Middle frontal gyrus (tissue), 1 donor: Measurements from ENCODE around the gene IL22.

ENCODE experiments used
- DNase-seq: peaks from one replicate; pipeline ENCODE4 v3.0.0-alpha.2; 2015; ENCODE audit warnings: low spot score; ENCODE audit errors: extremely low spot score

The IL22 gene, protein sequence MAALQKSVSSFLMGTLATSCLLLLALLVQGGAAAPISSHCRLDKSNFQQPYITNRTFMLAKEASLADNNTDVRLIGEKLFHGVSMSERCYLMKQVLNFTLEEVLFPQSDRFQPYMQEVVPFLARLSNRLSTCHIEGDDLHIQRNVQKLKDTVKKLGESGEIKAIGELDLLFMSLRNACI

GRCh38 chr12:68253504-68253903 is at the start of gene IL22:
Gene IL22, minus strand, starts transcription at chr12:68253604. Its CDS starts 156 bp downstream, at chr12:68253448.
- DNase-seq: no peak

GRCh38 chr12:68297929-68298328 is 44.5 kb upstream of the IL22 start:
- no peak for DNase-seq

- no peak for DNase-seq
Observed at GRCh38 chr12:68294251-68294650, 40.8 kb upstream of the IL22 start.

- DNase-seq: no peak
Observed at GRCh38 chr12:68293347-68293746, 39.9 kb upstream of the IL22 start.

DNA sequence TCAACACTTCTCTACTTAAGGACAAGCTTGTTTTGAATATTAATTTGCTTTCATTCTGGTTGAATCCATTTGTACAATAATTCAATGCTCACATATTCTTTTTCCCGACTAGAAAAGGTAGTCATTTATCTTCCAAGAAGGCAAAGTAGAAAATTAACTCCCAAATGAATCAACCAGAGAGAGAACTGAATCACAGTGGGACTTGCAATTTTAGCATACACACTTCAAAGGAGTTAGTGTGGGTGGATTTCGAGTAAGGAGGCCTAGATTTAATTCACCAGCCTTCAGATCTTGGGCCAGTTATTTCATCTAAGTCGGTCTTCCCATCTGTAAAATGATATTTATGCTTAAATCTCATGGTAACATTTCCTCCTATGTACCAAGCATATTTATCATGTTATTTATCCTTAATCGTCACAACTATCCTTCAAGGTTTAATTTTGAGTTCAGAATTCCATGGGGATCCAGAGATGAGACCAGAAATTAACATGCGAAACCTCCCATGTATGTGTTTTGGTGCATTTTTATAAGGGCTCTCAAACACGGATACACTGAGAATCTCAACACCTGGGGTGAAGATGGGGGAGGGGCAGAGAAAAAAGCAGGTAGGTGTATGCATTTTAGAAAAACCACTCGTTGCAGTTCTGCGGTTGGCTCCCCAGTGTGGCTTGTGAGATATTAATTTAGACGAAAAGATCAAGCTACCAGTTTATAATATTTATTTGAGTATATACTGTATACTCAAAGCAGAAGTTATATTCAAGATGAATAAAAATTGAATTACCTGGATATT is 38.9 kb upstream of the IL22 start:
- DNase-seq: no peak

GRCh38 chr12:68291396-68292036 is 38.1 kb upstream of the IL22 start:
- no peak for DNase-seq

GRCh38 chr12:68290126-68290525 is 36.7 kb upstream of the IL22 start:
- no peak for DNase-seq

DNA sequence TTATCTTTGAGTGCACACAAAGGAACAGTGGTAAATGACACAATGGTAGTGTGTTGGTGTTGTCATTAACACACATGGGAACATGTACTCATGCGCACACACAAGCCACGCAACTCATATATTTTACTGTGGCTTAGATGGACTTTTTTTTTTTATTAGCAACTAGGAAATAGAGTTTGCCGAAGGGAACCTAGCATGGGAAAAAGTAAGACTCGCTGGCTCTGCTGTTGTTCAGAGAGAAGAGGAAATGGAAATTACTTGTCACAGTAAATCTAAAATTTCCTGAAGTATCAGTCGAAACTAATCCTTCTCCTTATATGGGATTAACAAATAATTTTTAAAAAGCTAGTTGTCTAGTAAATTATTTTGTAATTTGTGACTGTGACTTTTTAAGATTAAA is 33.7 kb upstream of the IL22 start:
- no peak for DNase-seq

DNA sequence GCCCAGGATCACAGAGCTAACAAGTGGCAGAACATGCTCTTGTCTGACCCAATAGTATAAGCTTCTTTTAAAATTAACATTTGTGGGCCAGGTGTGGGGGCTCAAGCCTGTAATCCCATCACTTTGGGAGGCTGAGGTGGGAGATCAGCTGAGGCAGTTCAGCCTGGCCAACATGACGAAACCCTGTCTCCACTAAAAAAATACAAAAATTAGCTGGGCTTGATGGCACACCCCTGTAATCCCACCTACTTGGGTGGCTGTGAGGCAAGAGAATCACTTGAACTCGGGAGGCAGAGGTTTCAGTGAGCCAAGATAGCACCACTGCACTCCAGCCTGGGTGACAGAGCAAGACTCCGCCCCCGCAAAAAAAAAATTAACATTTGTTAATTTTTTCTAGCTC is 33.0 kb upstream of the IL22 start:
- no peak for DNase-seq

DNA sequence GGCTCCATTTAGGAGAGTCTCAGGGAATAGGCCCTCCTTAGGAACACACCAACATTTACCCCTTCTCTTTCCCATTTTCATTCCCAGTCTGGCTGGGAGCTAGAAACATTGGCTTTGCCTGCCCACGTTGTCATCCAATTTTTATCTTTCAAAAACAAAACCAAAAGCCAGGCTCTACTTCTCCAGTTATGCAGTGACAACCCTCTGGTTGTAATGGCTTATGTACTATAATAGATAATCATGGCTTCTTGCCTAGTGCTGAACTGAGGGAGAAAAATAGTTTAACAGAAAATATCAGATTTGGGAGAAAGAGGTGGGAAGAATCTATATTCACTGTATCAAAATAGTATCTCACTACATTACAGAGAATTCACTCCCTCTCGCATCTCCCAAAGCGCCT is 32.1 kb upstream of the IL22 start:
- DNase-seq: peak; percentile 42

DNA sequence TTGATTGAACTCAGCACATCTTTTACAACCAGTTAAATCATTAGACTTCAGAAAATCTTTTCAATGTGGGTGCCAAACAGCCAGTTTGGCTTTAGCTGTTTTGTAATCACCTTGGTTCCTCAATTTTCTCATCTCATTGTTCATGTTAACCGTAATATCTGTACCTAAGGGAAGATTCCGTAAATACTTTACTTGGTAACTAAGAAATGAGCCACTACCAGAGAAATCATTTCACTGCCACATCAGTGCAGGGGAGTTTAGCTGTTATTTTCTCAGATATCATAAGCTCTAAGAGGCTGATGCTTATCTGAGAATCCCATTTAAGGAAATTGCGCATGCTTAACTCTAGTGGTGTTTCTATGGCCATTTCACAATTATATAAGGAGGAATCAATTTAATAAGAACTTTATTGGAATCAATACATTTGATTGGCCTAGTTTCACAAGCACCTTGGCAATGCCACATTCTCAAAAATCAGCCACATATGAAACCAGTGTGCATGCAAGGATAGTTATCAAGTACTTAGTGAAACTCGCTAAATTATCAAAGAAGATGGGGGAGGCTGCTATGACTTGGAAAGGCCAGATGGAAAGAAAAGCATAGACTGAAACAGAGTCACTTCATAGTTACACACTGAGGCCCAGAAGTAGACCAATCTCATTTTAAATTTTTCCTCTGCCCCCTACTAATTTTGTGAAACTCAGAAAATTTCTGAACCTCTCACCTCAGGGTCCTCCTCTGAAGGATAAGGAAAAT is 28.1 kb upstream of the IL22 start:
- DNase-seq: no peak

DNA sequence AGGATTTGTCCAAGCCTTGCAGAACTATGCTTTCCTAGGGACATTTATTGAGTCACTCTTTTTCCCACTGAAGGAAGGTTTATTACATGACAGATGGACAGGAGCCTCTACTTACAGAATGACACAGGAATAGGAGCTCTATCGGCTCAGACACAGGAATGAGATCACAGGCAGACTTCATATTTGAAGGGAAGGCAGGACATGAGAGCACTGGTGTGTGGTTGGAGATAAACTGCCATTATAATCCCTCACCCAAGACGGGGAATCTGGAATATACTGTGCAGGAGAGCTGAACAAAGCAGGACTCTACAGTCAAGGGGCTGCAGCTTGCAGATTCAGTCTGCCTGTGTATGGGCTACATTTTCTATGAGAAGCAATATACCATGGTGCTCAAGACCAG is 26.8 kb upstream of the IL22 start:
- DNase-seq: no peak

GRCh38 chr12:68279227-68280054 is 26.0 kb upstream of the IL22 start:
- DNase-seq: no peak

DNA sequence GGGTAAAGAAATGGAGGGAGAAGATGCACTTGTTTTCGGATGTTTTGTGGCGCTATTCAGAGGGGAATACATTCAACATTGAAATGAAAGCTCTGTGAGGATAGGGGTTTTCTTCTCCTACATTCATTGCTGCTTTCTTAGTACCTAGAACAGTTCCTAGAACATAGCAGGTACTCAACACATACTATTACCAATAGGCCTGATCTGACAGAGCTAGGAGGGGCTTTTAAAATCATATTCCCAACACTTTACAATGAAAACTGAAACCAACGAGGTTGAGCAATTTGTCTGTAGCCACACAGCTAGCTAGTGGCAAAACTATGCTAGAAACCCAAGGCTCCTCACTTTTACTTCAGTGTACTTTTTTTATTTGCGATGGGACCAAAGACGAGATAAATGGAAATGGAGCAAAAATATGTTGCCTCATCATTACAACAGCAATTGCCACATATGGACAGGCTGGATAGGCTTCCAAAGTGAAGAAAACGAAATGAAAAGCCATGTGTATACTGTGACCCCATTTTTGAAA is 23.1 kb upstream of the IL22 start:
- DNase-seq: no peak

DNA sequence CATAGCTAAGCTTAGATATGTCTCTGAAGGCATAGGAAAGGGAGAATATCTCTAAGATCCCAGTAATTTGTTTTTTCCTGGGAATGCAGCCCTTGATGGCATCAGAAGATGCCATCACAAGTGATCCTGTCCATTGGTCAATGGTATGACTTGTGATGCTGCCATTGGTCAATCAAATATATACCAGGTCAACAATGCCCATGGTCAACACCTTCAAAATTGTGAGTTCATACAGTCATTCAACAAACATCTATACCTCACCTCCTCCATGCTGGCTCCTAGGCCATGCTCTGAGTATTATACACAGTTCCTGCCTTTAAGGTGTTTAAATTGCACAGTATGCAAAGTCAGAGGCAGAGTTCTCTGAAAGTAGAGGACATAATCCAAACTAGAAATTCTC is 19.3 kb upstream of the IL22 start:
- DNase-seq: no peak

GRCh38 chr12:68271346-68271745 is 17.9 kb upstream of the IL22 start:
- no peak for DNase-seq

DNA sequence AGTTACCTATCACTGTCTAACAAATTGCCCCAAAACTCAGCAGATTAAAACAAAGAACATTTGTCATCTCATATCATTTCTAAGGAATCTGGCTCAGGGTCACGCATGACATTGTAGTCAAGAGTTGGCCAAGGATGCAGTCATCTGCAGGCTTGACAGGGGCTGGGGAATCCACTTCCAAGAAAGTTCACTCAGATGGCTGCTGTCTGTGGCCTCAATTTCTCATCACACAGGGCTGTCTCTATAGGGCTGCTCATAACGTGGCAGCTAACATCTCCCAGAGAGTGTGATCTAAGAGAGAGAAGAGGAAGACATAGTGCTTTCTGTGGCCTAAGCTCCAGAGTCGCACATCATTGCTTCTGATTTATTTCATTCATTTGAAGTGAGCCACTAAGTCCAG is 17.0 kb upstream of the IL22 start:
- DNase-seq: no peak

- no peak for DNase-seq
Observed at GRCh38 chr12:68269779-68270178, 16.4 kb upstream of the IL22 start.

DNA sequence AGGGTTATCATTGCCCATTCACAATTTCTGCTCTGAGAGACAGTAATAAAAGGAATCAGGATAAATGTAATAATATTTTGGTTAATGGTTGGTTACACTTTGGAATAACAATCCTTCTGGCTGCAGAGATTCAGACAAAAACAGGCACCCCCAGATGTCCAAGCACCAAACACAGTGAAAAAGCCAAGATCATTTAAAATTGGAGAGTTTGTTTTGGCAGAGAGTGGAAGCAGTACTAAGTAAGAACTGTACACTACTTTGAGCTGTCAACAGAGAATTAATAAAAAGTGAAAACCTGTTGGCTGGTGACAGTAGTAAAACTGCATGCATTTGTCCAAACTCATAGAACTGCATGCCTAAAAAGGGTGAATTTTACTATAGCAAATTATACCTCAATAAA is 15.6 kb upstream of the IL22 start:
- no peak for DNase-seq

DNA sequence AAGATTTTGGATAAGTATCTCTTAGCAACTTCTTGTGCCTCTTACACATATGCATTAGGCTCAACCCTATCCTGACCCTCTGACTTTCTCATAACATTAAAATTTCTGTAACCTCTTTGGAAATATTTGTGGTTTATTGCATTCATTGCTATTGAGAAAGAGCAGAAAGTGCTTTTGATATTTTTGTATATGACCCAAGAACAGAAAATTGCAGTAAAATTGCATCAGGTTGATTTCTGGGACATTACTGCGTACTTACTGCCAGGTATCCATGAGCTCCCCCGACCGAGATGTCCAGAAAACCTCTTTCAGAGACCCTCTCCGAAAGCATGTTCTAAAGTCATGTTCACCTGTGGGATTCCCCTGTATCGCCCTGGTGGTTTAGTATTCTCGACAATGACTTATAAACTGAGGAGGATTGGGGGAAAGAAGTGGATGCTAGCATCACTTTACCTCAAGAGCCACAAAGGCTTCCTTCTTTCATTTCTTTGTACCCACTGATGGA is 14.5 kb upstream of the IL22 start:
- DNase-seq: no peak

DNA sequence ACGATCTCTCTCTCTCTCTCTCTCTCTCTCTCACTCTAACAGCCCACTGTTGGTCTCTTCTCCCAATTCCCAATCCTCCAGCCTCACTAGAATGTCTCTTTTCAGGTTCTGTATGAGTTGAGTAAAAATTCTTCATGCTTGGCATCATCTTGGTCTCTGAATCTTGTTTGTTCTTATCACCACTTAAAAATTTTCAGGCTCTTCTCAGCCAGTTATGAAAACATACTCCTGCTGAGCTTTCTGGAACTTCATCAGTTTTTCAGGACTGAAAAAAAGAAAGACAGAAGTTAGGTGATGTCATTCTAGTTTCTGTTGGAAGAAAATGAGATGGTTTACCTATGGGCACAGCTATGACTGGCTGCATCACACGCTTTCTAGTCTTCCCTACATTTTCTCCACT is 11.5 kb upstream of the IL22 start:
- DNase-seq: no peak
